HL-60/S4 treated with phorbol 12-myristate 13-acetate at 8.2 ng/mL for 4 days and 3 days (cell line): Measurements from ENCODE around the gene CCDC201.

Experiments used
- in situ Hi-C: fragments of 300-500 bp; cut with MboI; formaldehyde crosslinking; loops from 2 replicates; pipeline ENCODE4 v1.15.0; 2022; ENCODE audit warnings: low sequenced_read_pairs

CCDC201 gene

GRCh38 chr7:45894665-45895062 lies 21.8 kb upstream of the CCDC201 start:
- in situ Hi-C loops = no loop called here

GRCh38 chr7:45893996-45894664 lies 21.2 kb upstream of the CCDC201 start:
- in situ Hi-C loops = no loop called here

- in situ Hi-C loops = no loop called here
Measured at GRCh38 chr7:45893374-45893995, 20.6 kb upstream of the CCDC201 start.

GRCh38 chr7:45892407-45893035 lies 19.6 kb upstream of the CCDC201 start:
- in situ Hi-C loops = no loop called here

GRCh38 chr7:45891462-45892402 lies 18.9 kb upstream of the CCDC201 start:
- in situ Hi-C loops = no loop called here

GRCh38 chr7:45890902-45891461 lies 18.1 kb upstream of the CCDC201 start:
- in situ Hi-C loops = no loop called here

- in situ Hi-C loops = no loop called here
Measured at GRCh38 chr7:45890125-45890901, 17.4 kb upstream of the CCDC201 start.

- in situ Hi-C loops = no loop called here
Measured at GRCh38 chr7:45889367-45890067, 16.6 kb upstream of the CCDC201 start.

- in situ Hi-C loops = no loop called here
Measured at GRCh38 chr7:45888993-45889366, 16.1 kb upstream of the CCDC201 start.

- in situ Hi-C loops = no loop called here
Measured at GRCh38 chr7:45888185-45888992, 15.5 kb upstream of the CCDC201 start, which contains the start of gene IGFBP1. Gene IGFBP1, plus strand, starts transcription at chr7:45888488. Its CDS starts 165 bp downstream, at chr7:45888653.

GRCh38 chr7:45886931-45887667 lies 14.2 kb upstream of the CCDC201 start:
- in situ Hi-C loops = no loop called here

- in situ Hi-C loops = no loop called here
Measured at GRCh38 chr7:45885264-45885882, 12.5 kb upstream of the CCDC201 start.

GRCh38 chr7:45884136-45884535 lies 11.3 kb upstream of the CCDC201 start:
- in situ Hi-C loops = no loop called here

GRCh38 chr7:45882465-45882810 lies 9.6 kb upstream of the CCDC201 start:
- in situ Hi-C loops = no loop called here

- in situ Hi-C loops = no loop called here
Measured at GRCh38 chr7:45881759-45882464, 9.0 kb upstream of the CCDC201 start.

- in situ Hi-C loops = no loop called here
Measured at GRCh38 chr7:45881280-45881758, 8.4 kb upstream of the CCDC201 start.

GRCh38 chr7:45880433-45880860 lies 7.6 kb upstream of the CCDC201 start:
- in situ Hi-C loops = no loop called here
